ENCODE results near the gene ELMOD1.

Gene ELMOD1

GRCh38 chr11:107631931-107632330 lies 41.0 kb downstream of the ELMOD1 start:
- no peak for DNase-seq (ENCODE audit: low read depth in 2 of 2)

GRCh38 chr11:107646783-107647182 lies 55.8 kb downstream of the ELMOD1 start:
- DNase-seq (ENCODE audit: low read depth in 2 of 2), result no peak

GRCh38 chr11:107648242-107648641 lies 57.3 kb downstream of the ELMOD1 start:
- no peak for DNase-seq (ENCODE audit: low read depth in 2 of 2)

GRCh38 chr11:107651672-107652071 lies 60.7 kb downstream of the ELMOD1 start:
- DNase-seq (ENCODE audit: low read depth in 2 of 2), result no peak

GRCh38 chr11:107653076-107653475 lies 62.1 kb downstream of the ELMOD1 start:
- no peak for DNase-seq (ENCODE audit: low read depth in 2 of 2)

GRCh38 chr11:107655602-107656001 lies 64.7 kb downstream of the ELMOD1 start:
- DNase-seq (ENCODE audit: low read depth in 2 of 2), result no peak

GRCh38 chr11:107659310-107659709 lies 68.4 kb downstream of the ELMOD1 start:
- no peak for DNase-seq (ENCODE audit: low read depth in 2 of 2)

- DNase-seq (ENCODE audit: low read depth in 2 of 2), result no peak
Observed at GRCh38 chr11:107660066-107660465, 69.1 kb downstream of the ELMOD1 start.

- no peak for DNase-seq (ENCODE audit: low read depth in 2 of 2)
Observed at GRCh38 chr11:107661656-107662055, 70.7 kb downstream of the ELMOD1 start.

- no peak for DNase-seq (ENCODE audit: low read depth in 2 of 2)
Observed at GRCh38 chr11:107665018-107665417, 74.1 kb downstream of the ELMOD1 start.

GRCh38 chr11:107666911-107667613 lies 76.1 kb downstream of the ELMOD1 start:
- DNase-seq (ENCODE audit: low read depth in 2 of 2), result no peak

GRCh38 chr11:107669191-107669740 lies 78.3 kb downstream of the ELMOD1 start:
- no peak for DNase-seq (ENCODE audit: low read depth in 2 of 2)

GRCh38 chr11:107669893-107670601 lies 79.1 kb downstream of the ELMOD1 start:
- no peak for DNase-seq (ENCODE audit: low read depth in 2 of 2)

- no peak for DNase-seq (ENCODE audit: low read depth in 2 of 2)
Observed at GRCh38 chr11:107675902-107676301, 85.0 kb downstream of the ELMOD1 start.

GRCh38 chr11:107676336-107677057 lies 85.5 kb downstream of the ELMOD1 start:
- DNase-seq (ENCODE audit: low read depth in 2 of 2), result no peak

GRCh38 chr11:107677924-107678631 lies 87.1 kb downstream of the ELMOD1 start:
- DNase-seq (ENCODE audit: low read depth in 2 of 2), result no peak

GRCh38 chr11:107678632-107678971 lies 87.7 kb downstream of the ELMOD1 start:
- no peak for DNase-seq (ENCODE audit: low read depth in 2 of 2)

GRCh38 chr11:107679255-107680024 lies 88.5 kb downstream of the ELMOD1 start:
- no peak for DNase-seq (ENCODE audit: low read depth in 2 of 2)

GRCh38 chr11:107682171-107682570 lies 91.2 kb downstream of the ELMOD1 start:
- no peak for DNase-seq (ENCODE audit: low read depth in 2 of 2)

GRCh38 chr11:107682572-107682971 lies 91.6 kb downstream of the ELMOD1 start:
- no peak for DNase-seq (ENCODE audit: low read depth in 2 of 2)

GRCh38 chr11:107683061-107683460 lies 92.1 kb downstream of the ELMOD1 start:
- DNase-seq (ENCODE audit: low read depth in 2 of 2), result no peak

Measured in activated CD8-positive, alpha-beta memory T cell treated with anti-CD3 and anti-CD28 coated beads for 4 hours (primary cell).